GM19193 (cell line): Measurements from ENCODE around the gene LMO4.

Experiments used
- POLR2A ChIP-seq: IDR thresholded peaks from 4 replicates; pipeline ENCODE4 v1.6.1; 2011; ENCODE audit not compliant: insufficient read depth, insufficient read length; ENCODE audit errors: extremely low read depth

Gene LMO4

GRCh38 chr1:87307931-87308330 lies 20.7 kb upstream of the LMO4 start:
- TF ChIP-seq POLR2A, result no peak

DNA sequence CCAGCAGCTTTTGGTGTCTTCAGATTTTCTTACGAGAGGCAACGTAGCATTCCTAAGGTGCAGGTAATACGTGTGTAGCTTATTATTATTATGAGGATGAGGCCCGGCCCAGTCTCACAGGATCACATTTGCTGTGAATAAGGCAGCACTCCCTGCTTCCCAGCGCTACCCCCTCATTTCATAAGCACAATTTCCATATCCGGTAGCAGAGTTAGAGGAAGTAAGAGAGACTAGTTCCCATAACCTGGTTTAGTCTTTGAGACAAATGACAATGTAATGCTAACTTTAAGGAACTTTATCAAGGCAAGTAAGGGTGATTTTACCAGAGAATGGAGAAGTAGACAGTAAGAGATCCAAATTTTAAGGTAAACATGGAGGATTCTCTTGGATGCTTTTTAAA lies 14.6 kb upstream of the LMO4 start:
- no peak for TF ChIP-seq POLR2A

DNA sequence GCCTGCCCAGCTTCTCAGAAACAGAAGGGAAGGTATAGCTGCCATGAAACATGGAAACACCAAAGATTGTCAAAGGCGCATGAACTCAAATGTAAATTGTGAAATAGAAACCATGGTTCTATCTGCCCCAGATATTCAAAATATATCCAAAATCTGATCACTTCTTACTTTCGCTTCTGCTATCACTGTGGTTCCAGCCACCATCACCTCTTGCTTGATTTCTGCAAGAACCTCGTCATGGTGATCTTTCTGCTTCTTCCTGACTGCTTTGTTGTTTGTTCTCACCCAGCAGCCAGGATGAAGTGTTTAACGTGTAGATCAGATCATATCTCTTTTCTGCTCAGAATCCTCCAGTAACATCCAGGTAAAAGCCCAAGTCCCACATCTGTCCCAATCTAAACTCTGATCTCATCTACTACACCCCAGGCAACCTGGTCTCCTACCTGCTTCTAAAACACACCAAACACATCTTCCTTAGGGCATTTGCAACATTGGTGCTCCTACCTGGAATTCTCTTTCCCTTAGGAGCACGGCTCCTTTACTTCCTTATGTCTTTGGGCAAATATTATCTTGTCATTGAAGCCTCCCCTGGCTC lies 10.5 kb upstream of the LMO4 start:
- no peak for TF ChIP-seq POLR2A

DNA sequence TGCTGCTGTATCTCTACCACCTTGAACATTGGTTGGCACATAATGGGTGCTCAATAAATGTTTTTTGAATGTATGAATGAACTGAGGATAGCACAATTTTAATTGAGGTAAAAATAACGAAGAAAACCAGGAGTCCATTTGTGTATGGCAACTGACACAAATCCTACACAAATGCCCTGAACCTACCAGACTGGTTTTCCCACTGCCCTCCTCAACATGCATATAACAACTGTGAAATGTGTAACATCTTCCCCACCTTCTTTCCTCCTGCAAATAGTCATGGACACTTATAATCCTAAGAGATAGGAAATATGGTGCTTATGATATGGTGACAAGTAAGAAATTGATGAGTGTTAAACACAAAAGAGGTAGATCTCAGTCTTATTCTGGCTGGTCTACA lies 9.9 kb upstream of the LMO4 start:
- no peak for TF ChIP-seq POLR2A

GRCh38 chr1:87325982-87326738 lies 2.5 kb upstream of the LMO4 start:
- TF ChIP-seq POLR2A, result no peak

DNA sequence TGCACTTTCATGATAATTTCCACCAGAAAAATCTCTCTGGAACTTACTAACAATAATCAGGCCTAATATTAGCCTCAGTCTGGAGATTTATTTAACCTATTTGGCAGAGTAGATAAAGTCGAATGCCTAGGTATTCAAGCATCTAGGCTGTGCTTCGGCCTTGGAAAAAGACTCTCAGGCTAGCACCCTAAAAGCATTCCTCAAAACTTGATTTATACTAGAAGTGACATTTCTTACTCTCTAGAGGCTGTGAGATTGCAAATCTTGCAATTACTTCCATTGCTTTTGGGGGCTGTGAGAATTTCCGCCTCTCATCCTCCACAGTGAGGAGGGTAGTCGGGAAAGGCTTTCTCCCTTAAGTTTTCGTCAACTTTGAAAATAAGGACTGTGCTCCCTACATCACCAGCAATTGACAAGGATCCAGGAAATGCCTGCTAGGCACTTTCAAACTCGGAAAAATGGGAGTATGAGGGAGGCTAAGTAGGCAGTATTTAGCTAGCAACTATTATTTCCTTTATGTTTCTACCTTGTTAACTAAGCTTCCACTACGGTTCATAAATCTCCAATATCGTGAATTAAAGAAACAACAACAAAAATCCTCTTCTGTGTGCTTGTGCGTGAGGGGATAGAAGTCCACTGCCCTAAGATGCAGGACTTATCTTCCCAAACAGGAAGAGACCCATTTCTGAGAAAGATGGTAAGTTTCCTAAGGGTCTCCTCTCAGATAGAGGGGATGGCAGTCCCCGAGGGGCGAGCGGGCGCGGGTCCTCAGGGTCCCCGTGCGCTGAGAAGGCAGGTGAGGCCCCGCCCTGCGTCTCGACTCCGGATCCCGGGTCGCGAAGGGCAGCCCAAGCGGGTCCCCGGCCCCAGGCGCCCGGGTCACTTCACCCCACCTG lies 1.1 kb upstream of the LMO4 start:
- TF ChIP-seq POLR2A, result no peak

GRCh38 chr1:87329051-87329525 lies 408 bp downstream of the LMO4 start:
- no peak for TF ChIP-seq POLR2A

- no peak for TF ChIP-seq POLR2A
These were observed 911 bp downstream of the LMO4 start for GRCh38 chr1:87329526-87330056.

DNA sequence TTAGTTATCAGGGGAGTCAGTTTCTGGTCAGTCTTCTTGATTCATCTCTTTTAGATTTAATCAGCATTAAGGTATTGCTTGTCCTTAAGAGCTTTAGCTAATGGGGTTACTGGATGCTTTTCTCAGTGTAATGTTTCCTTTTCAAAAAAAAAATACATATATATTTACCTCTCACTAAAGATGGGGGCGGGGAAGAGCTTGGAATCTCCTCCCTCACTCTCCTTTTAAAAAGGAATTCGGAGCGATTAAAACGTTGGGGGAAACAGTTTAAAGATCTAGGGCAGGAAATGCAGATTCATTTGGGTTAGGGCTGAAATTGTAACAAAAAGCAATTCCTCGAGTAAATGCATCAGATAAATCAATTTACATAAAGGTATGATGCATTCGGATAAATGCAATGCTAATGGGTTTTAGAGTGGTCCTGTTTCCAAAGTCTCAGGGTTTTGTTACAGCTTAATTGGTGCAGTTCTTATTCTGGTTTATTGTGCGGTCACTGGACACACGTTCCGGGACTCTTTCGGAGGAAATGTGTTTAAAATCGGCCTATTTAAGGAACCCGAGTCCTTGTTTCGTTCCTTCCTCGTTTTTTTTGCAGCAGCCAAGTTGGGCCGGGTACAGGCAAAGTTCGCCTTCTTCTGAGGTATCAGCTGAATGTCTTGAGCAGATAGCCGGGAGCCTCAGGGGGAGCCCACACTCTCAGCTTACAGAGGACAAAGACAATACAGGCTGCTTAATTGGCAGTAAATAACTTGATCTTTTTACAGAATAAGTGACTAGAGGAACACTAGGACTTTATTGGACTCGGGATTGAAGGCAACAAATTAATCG lies 1.6 kb downstream of the LMO4 start:
- TF ChIP-seq POLR2A, result no peak

DNA sequence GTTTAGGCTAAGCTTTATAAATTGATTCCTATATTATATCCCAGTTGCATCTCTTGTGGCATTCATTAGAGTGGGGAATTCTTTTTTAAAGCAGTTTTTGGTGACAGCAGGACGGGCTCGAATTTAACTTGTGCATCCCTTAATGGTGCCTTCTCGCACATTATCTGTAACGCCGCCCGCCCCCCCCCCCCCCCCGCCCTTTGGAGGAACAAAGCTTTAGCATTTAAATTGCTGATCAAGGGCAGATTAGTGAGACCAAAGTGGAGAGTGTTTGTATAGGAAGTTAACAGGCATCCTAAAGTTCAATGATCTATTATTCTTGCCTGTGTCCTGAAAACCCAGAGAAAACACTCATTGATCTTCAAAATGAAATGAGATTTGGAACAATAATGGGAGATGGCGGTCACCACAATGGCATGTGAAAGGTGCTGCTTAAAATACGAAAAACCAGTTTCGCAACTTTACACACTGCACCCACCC lies 2.2 kb downstream of the LMO4 start:
- TF ChIP-seq POLR2A, result no peak

- peak; percentile 50 for TF ChIP-seq POLR2A
These were observed 2.9 kb downstream of the LMO4 start for GRCh38 chr1:87331365-87332241.

- no peak for TF ChIP-seq POLR2A
These were observed 5.1 kb downstream of the LMO4 start for GRCh38 chr1:87333692-87334347.
